GM18511 (cell line): ENCODE results near the gene KCNMB4.
A peak's percentile ranks its signal among the peaks of the same experiment; 100 is the strongest.
"Not testable (repeated sequence)": the region's sequence is repeated elsewhere in the genome, so short reads cannot be mapped to it uniquely, and the experiment has no call there.

Experiments used
- ATAC-seq: cut with Tn5 transposase; IDR thresholded peaks from one replicate; pipeline ENCODE4 v1.9.1; 2021; ENCODE audit warnings: mild to moderate bottlenecking, moderate library complexity; ENCODE audit not compliant: unreplicated experiment

The KCNMB4 gene

DNA sequence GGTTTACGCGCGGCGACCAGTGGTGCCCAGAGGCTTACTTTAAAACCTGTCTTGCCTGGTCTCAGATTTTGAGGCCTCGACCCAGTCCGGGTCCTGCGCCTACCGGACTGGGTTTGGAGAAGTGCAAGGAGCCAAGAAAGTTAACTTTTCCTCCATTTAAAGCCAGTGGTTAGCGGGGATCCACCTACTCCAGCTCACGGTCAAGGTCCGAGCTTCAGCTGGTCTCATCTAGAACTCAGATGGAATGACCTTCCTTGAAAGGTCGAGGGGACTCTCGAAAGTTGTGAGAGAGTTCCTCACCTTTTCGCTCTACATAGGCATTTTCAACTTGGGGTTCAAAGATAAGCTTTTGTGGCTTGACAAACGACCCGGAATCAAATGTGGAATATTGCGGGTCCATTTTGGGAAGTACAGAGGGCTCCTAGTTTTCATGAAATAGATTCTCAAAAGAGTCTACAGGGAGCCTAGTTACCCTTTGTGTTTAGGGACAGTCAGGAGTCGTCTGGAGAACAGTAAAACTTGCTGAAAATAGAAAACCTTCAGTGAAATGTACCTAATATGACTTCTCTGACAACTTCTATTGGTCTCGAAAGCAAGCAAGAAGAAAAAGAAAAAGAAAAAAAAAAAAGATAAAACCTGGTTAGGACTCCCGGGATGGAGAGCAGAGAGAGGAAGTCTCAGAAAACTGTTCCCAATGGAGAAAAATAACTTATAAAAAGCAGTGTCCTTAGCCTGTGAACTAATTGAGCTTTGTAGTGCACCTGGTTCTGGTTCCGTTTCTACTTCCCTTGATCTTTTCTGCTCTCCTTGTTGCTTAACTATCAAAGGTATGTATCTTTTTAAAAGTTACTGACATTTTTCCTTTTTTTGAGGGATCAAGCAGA, 1.4 kb downstream of the KCNMB4 start:
- no peak for ATAC-seq

DNA sequence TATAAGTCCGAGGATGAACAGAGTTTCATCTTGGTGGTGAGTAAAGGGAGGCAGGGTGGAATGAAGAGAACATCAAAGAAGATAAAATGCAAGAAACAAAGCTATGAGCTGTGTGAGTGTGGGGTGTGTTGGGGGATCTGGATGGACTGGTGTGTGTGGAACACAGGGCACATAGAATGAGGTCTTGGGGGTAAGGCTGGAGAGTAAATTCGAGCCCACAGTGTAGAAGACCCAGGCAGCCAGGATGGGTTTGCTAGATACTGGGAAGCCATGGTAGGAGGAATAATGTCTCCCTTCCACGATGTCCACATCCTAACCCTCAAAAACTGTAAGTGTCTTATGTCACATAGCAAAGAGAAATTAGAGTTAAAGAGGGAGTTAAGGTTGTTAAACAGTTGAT, 6.8 kb downstream of the KCNMB4 start:
- ATAC-seq = no peak

- ATAC-seq = no peak
Measured at GRCh38 chr12:70379846-70380245, 13.8 kb downstream of the KCNMB4 start.

GRCh38 chr12:70383484-70383883, 17.4 kb downstream of the KCNMB4 start:
- ATAC-seq = no peak

DNA sequence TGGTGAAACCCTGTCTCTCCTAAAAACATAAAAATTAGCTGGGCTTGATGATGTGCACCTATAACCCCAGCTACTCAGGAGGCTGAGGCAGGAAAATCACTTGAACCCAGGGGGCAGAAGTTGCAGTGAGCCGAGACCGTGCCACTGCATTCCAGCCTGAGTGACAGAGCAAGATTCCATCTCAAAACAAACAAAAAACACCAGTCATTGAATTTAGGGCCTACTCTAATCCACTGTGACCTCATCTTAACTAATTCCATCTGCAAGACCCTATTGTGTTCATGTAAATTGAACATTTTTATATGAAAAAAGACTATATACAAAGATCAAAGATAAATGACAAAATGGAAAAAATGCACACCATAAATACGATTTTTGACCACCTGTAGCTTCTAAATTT, 17.8 kb downstream of the KCNMB4 start:
- no peak for ATAC-seq

DNA sequence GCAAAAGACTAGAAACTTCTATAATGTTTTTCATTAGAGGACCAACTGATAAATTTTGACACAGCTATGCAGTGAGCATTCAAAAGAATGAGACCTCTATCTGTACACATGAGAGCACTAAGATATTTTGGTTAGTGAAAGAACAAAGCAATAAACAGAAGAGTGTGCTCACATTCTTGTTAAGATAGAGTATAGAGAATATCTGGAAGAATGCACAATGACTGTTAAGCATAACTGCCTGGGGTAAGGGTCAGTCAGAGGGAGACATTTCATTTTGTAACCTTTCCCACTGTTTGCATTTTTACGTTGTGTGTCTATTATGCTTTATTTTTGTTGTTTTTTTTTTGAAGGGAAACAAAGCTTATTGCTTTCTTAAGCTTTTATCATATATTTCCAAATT, 20.7 kb downstream of the KCNMB4 start:
- no peak for ATAC-seq

DNA sequence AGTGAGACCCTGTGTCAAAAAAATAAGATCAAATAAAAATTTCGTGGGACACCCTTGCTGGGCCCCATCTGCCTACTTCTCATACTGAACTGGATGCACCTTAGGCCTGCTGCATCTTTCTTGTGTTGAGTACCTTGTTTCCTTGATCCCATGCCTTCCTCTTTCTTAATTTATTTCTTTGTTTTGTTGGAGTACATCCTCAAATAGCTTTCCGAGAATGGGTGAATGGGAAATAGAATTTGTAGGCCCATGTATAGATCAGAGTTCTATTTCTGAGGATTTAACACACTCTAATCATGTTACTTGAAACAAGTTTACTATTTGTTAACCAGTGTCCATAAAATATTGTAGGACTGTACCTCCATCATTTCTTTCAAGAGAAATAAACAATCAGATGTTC, 23.6 kb downstream of the KCNMB4 start:
- ATAC-seq = no peak

DNA sequence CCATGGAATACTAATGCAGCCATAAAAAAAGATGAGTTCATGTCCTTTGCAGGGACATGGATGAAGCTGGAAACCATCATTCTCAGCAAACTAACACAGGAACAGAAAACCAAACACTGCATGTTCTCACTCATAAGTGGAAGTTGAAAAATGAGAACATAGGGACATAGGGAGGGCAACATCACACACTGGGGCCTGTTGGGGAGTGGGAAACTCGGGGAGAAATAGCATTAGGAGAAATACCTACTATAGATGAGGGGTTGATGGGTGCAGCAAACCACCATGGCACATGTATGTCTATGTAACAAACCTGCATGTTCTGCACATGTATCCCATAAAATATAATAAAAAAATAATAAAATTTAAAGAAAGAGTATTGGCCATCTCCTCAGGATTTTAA, 26.5 kb downstream of the KCNMB4 start:
- ATAC-seq = not testable (repeated sequence)

DNA sequence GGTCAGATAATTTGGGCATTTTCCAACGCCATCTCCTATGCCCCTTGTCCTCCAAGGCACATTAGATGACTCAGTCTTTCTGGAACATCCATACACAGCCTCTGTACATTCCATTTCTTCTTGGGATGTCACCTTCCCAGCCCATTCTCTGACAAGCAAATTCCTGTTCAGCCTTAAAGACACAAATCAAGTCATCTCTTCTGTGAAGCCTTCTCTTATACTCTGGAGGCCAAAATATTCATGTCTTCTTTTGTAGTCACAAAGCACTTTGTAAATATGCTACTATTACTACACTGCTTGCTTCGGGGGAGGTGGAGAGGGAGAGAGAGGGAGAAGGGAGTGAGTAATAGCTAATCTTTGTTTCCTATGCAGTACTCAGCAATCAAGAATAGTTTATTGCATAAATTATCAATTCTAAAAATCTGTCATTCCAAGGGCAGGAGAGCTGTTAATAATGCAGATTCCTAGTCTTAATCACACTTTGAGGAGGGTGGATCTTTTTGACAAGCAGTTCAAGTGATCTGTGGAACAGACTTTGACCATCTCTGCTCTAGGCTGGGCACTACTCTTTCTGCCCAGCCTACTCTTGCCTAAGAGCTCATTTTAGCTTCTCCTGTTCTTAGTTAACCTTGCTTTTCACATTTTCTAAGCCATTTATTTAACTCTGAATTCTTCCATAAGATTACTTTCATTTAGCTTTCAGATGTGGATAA, 27.9 kb downstream of the KCNMB4 start:
- ATAC-seq = no peak

- no peak for ATAC-seq
Measured at GRCh38 chr12:70398002-70398401, 31.9 kb downstream of the KCNMB4 start.

DNA sequence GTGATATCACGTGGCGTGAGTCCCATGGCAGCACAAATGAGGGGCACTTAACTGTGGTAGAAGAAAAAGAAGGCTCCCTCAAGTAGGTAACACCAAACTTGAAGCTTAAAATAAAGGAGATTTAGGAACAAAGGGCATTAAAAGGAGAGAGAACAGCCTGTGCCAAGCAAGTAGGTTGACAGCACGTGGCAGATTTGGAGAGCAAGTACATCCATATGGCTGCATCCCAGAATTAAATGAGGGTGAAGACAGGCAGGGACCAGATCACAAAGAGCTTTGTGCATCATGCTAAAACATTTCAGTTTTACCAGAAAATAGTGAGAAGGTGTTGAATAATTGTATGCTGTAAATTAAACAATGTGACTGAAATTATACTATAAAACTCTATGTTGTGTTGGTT, 32.8 kb downstream of the KCNMB4 start:
- no peak for ATAC-seq

DNA sequence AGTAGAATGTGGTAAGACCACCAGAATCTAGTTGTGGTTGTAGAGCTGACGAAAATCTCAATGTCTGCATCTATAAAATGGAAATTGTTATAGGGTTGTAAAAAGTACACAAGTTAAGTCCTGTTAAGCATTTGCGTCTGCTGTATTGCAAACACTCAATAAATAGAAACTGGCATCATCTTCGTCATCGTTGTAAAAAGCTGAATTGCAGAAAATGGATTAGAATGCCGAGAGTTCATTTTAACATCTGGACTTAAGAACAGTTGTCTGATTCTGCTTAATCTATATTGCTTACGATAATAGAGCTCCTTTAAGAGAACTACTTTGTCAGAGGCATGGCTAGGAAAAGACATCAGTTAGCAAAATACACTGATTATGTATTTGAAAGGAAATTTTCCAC, 33.2 kb downstream of the KCNMB4 start:
- no peak for ATAC-seq

DNA sequence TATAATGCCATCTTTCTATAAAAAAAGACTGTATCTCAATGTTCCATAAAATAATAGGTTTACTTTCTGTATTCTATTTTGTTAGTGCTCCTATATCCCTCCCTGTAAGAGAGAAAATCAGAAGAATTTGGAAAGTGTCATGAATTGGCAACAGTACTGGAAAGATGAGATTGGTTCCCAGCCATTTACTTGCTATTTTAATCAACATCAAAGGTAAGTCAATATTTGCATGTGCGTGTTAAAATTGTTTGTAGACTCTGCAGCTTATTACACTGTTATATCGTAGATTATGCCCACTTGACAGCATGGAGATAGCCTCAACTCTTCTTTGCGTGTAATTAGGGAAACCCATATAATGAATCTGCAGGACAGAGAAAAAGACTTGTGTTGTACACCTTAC, 34.0 kb downstream of the KCNMB4 start:
- no peak for ATAC-seq

DNA sequence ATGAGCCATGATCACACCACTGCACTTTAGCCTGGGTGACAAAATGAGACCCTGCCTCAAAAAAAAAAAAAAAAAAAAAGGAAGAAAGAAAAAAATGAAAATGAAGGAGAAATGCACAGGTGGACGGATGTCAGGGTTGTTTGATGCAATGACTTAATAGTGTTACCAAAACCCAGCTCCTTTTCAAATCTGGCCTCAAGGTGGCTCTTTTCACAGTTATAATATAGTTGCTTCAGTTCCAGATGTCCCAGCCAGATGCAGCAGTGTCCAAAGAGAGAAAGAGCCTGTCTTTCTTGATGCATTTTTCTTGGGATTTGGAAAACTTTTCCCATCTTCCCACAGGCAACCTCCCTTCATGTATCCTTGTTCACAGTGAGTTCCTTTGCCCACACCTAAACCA, 36.5 kb downstream of the KCNMB4 start:
- no peak for ATAC-seq

DNA sequence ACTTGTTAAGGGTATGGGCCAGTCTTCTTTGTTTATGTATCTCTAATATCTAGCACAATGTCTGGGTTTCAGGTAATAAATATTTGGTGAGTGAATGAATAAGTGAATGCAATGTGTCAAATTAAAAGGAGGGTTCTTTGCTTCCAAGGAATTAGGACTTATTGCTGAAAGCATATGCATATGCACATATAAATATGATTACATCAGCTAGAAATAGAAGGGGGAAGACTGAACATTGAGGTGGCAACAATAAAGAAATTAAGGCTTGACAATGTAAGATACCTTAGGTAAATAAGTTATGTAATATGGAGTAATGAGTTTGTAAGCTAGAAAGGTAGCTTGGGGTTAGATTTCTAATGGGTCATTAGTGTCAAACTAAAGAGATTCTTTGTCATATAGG, 37.7 kb downstream of the KCNMB4 start:
- no peak for ATAC-seq

- no peak for ATAC-seq
Measured at GRCh38 chr12:70408004-70408790, 42.1 kb downstream of the KCNMB4 start.

DNA sequence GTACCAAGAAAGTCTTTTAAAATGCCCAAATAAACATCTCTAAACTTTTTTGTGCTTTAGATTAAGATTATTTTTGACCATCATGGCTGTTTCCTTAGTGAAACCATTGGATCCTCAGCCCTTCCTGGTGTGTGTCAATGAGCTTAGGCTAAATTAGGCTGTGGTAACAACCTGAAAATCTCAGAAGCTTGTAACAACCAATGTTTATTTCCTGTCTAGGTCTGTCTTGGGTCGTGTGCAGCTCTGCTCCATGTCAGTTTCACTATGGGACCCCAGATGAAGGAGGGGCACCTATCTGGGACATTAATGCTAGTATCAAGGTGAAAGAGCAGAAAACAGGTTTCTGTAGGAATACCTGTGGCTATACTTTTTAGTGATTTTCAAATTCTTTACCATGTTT, 49.9 kb downstream of the KCNMB4 start:
- peak; percentile 60 for ATAC-seq

DNA sequence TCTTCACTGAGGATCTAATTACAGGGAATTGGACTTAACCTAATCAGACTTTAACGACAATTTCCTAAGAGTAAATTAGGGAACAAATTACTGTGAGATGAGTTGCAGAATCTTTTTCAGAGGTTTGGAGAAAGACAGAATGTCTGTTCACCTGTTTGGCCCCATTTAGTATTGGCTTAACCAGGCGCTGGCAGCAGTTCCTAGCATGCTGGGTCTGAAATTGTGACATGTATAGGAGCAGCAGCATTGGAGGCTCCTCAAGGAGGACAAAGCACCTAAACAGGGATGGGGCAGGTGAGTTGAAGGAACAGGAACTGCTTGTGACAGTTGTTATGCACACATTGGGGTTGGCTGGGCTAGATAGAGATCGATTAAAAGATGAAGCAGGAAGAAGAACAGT, 51.0 kb downstream of the KCNMB4 start:
- no peak for ATAC-seq

- ATAC-seq = no peak
Measured at GRCh38 chr12:70418101-70418500, 52.0 kb downstream of the KCNMB4 start.

DNA sequence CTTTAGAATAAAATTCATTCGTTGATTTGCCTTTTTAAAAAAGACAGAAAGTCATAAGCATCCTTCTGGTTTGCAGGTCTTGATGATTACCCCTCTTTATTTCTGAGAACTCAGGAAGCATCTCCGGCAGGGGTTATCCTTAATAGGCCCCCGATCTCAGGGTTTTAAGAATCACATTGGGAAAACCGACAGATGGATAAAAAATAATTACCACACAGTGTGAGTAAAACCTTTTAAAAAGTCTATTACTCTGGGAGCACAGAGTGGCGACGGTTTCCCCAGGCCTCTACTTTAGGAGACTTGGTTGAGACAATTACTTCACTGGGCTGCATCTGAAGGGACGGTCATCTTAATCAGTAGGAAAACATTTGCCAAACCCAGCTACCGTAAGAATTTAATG, 56.5 kb downstream of the KCNMB4 start:
- ATAC-seq = no peak

DNA sequence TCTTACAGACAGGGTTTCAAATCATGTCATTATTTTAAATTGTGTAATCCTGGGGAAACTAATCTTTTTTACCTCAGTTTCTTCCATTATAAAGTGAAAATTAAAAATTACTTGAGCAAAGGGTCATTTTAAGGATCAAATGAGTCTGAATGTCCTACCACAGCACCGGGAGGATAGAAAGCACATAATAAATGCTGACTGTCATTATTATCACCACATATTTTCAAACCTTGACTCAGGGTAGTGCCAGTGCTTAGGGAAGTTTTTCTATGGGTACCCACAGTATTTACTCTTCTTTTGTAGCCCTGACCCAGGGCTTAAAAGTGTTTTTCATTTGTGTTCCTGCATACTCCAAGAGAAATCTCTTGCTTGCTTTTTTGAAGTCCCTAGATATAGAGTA, 60.5 kb downstream of the KCNMB4 start:
- no peak for ATAC-seq

GRCh38 chr12:70427611-70428010, 61.5 kb downstream of the KCNMB4 start:
- ATAC-seq = no peak
